NCI-H226 (cell line): ENCODE measurements around the gene SMIM26.

Experiments used
- DNase-seq: peaks from one replicate; pipeline ENCODE4 v3.0.0-alpha.2; 2015

SMIM26 gene

GRCh38 chr20:18587665-18588573, 20.7 kb downstream of the SMIM26 start, which contains the start of gene DTD1:
TSS of gene DTD1 (plus strand) at chr20:18588054. CDS start at chr20:18588073, 19 bp downstream.
- DNase-seq = peak; percentile 70

GRCh38 chr20:18588574-18588933, 21.3 kb downstream of the SMIM26 start:
- no peak for DNase-seq

- no peak for DNase-seq
Observed at GRCh38 chr20:18589941-18590674, 22.9 kb downstream of the SMIM26 start.

- no peak for DNase-seq
Observed at GRCh38 chr20:18596270-18596669, 29.0 kb downstream of the SMIM26 start.

- no peak for DNase-seq
Observed at GRCh38 chr20:18609741-18610140, 42.5 kb downstream of the SMIM26 start.

GRCh38 chr20:18611492-18611891, 44.3 kb downstream of the SMIM26 start:
- no peak for DNase-seq

- no peak for DNase-seq
Observed at GRCh38 chr20:18613553-18613952, 46.3 kb downstream of the SMIM26 start.

- no peak for DNase-seq
Observed at GRCh38 chr20:18614244-18614643, 47.0 kb downstream of the SMIM26 start.

- no peak for DNase-seq
Observed at GRCh38 chr20:18615020-18615650, 47.9 kb downstream of the SMIM26 start.
